GM23338 (cell line): Measurements from ENCODE around the gene GNA15. TPM values are rescaled to one million over a fixed set of nuclear protein-coding genes. Genes with fewer than 3 reads are reported as not detected.

ENCODE experiments used
- CREB1 ChIP-seq: fragments of 250-450 bp; sonication (Bioruptor Pico); IDR thresholded peaks from 2 replicates; pipeline ENCODE4 v1.5.0; 2020; ENCODE audit warnings: low read depth, mild to moderate bottlenecking, moderate library complexity
- JUNB ChIP-seq: IDR thresholded peaks from one replicate; pipeline ENCODE4 v1.6.1; 2016; ENCODE audit warnings: antibody characterized with exemption; ENCODE audit not compliant: unreplicated experiment
- REST ChIP-seq: IDR thresholded peaks from one replicate; pipeline ENCODE4 v1.6.1; 2018; ENCODE audit warnings: antibody characterized with exemption; ENCODE audit not compliant: unreplicated experiment
- polyA plus RNA-seq: library from polyadenylated mRNA; unstranded; fragments of >200 nt; fragmentation: Nextera tagmentation; extraction: Ambion mirVana; gene quantifications from 2 replicates; pipeline ENCODE4 v1.2.1, GENCODE V29; 2016
- total RNA-seq: library from RNA; depleted of rRNA; stranded (reverse); fragments of >200 nt; shearing (Covaris generic); gene quantifications from 2 replicates; pipeline ENCODE4 v1.2.3, GENCODE V29; 2014
- TF ChIP-seq, protein P1 (sequence below): fragments of 250-450 bp; sonication (Bioruptor Pico); IDR thresholded peaks from 2 replicates; pipeline ENCODE4 v1.5.0; 2020; ENCODE audit warnings: mild to moderate bottlenecking, moderate library complexity

GNA15 gene
- total and polyA plus RNA-seq, 2 experiments from 2014 or later = 0.14 to 0.31 TPM

DNA sequence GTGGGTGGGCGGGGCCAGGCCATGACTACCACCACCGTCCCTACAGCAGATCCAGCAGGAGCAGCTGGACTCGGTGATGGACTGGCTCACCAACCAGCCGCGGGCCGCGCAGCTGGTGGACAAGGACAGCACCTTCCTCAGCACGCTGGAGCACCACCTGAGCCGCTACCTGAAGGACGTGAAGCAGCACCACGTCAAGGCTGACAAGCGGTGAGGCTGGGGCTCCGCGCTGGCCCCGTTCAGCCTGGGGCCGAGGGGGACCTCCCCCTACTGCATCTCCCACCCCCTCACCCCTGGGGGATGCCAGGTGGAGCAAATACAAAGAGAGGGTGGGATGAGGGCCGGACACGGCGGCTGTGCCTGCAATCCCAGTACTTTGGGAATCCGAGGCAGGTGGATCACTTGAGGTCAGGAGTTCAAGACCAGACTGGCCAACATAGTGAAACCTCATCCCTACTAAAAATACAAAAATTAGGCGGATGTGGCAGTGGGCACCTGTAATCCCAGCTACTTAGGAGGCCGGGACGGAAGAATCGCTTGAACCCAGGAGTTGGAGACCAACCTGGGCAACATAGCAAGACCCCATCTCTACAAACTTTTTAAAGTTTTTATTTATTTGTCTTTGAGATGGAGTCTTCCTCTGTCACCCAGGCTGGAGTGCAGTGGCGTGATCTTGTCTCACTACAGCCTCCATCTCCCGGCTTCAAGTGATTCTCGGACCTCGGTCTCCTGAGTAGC is 70.6 kb downstream of the GNA15 start (continued):
- TF ChIP-seq, protein P1, sequence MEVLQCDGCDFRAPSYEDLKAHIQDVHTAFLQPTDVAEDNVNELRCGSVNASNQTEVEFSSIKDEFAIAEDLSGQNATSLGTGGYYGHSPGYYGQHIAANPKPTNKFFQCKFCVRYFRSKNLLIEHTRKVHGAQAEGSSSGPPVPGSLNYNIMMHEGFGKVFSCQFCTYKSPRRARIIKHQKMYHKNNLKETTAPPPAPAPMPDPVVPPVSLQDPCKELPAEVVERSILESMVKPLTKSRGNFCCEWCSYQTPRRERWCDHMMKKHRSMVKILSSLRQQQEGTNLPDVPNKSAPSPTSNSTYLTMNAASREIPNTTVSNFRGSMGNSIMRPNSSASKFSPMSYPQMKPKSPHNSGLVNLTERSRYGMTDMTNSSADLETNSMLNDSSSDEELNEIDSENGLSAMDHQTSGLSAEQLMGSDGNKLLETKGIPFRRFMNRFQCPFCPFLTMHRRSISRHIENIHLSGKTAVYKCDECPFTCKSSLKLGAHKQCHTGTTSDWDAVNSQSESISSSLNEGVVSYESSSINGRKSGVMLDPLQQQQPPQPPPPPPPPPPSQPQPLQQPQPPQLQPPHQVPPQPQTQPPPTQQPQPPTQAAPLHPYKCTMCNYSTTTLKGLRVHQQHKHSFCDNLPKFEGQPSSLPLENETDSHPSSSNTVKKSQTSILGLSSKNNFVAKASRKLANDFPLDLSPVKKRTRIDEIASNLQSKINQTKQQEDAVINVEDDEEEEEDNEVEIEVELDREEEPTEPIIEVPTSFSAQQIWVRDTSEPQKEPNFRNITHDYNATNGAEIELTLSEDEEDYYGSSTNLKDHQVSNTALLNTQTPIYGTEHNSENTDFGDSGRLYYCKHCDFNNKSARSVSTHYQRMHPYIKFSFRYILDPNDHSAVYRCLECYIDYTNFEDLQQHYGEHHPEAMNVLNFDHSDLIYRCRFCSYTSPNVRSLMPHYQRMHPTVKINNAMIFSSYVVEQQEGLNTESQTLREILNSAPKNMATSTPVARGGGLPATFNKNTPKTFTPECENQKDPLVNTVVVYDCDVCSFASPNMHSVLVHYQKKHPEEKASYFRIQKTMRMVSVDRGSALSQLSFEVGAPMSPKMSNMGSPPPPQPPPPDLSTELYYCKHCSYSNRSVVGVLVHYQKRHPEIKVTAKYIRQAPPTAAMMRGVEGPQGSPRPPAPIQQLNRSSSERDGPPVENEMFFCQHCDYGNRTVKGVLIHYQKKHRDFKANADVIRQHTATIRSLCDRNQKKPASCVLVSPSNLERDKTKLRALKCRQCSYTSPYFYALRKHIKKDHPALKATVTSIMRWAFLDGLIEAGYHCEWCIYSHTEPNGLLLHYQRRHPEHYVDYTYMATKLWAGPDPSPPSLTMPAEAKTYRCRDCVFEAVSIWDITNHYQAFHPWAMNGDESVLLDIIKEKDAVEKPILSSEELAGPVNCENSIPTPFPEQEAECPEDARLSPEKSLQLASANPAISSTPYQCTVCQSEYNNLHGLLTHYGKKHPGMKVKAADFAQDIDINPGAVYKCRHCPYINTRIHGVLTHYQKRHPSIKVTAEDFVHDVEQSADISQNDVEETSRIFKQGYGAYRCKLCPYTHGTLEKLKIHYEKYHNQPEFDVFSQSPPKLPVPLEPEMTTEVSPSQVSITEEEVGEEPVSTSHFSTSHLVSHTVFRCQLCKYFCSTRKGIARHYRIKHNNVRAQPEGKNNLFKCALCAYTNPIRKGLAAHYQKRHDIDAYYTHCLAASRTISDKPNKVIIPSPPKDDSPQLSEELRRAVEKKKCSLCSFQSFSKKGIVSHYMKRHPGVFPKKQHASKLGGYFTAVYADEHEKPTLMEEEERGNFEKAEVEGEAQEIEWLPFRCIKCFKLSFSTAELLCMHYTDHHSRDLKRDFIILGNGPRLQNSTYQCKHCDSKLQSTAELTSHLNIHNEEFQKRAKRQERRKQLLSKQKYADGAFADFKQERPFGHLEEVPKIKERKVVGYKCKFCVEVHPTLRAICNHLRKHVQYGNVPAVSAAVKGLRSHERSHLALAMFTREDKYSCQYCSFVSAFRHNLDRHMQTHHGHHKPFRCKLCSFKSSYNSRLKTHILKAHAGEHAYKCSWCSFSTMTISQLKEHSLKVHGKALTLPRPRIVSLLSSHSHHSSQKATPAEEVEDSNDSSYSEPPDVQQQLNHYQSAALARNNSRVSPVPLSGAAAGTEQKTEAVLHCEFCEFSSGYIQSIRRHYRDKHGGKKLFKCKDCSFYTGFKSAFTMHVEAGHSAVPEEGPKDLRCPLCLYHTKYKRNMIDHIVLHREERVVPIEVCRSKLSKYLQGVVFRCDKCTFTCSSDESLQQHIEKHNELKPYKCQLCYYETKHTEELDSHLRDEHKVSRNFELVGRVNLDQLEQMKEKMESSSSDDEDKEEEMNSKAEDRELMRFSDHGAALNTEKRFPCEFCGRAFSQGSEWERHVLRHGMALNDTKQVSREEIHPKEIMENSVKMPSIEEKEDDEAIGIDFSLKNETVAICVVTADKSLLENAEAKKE (CRISPR knock-in tag) = no peak
- TF ChIP-seq CREB1 (CRISPR knock-in tag) = no peak
- no peak for TF ChIP-seq JUNB
- TF ChIP-seq REST = no peak
